GM18519 (cell line): ENCODE results near the gene BNIP3.

ENCODE experiments used
- ATAC-seq: cut with Tn5 transposase; IDR thresholded peaks from one replicate; pipeline ENCODE4 v1.9.1; 2021; ENCODE audit warnings: mild to moderate bottlenecking, moderate library complexity; ENCODE audit not compliant: unreplicated experiment, low FRiP score

BNIP3 gene

GRCh38 chr10:131981429-131982184 is at the start of gene BNIP3:
TSS of gene BNIP3 (minus strand) at chr10:131981923. CDS start at chr10:131981806, 117 bp downstream.
- ATAC-seq, result peak; percentile 84

DNA sequence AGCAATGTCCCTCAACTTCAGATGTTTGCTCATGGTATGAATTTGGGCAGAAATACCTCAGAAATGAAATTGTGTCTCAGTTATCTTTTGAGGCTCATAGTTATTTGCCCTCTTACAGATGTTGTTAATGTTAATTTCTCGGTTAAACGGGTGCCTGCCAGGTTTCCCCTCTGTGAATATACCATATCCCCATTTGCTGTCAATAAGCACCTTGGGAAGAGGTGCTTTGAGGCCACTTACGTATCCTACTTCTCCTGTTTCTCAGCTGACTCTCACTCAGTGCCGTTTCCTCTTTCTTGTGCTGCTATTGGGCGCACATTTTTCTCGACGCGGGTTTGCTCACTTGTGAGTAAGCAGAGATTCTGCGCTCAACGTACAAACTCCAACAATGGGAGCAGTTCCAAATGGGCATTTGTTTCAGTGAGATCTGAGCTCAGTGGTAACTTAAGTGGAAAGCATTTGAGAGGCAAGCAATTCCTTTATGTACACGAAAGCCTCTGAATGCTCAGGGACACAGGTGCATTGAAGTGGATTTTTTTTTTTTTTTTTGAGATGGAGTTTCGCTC is 49.3 kb upstream of the BNIP3 start:
- ATAC-seq, result no peak

- no peak for ATAC-seq
Observed at GRCh38 chr10:132028706-132029105, 47.0 kb upstream of the BNIP3 start.

DNA sequence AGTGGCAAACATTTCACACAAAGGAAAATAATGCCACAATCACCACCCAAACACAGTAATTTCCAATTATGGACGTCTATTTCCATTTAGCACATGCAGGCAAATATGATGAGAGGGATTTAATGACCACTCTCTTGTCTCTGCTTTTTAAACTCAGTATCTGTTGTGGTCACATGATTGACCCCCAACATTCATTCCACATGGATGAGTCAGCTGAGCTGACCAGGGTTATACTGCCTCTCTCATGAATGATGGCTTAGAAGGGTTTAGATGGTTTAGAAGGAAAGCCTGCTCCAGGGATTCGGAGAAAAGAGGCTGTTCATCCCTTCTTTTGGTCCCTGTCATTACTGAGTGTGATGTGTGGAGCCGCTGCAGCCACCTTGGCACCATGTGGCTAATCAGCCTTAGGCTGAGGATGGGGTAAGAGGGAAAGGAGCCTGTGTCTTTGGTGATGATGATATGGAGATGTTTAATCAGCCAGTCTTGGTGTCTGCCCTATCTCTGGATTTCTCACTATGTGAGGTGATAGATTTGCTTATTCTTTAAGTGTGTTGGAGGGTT is 45.8 kb upstream of the BNIP3 start:
- no peak for ATAC-seq

DNA sequence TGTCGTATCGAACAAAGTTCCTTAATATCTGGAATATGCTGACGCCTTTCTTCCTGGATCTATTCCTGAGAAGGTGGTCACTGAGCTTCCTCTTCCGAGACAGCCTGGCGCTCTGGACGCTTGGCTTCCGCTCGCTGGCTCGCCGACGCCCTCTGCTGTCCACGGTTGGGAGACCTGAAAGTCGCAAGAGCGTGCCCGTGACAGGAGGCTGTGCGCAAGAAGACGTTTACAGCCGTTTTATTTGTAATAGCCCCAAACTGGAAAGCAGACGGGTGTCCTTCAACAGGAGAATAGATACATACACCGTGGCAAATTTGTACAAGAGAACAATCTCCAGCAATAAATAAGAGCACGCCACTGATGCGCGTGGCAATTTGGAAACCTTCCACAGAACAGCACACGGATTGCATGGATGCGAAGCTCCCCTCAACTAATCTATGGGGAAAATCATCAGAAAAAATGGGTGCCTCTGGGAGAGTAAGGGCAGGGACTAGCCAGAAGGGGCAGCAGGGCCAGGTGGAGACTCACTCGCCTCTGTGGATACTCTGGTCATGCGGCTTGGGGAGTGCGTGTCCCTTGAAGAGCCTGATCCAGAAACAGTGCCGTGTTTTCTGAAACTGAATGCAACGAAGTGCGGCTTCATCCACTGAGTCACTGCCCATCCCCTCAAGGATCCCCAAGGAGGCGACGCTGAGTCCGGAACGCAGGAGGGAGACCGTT is 41.5 kb upstream of the BNIP3 start:
- peak; percentile 51 for ATAC-seq

DNA sequence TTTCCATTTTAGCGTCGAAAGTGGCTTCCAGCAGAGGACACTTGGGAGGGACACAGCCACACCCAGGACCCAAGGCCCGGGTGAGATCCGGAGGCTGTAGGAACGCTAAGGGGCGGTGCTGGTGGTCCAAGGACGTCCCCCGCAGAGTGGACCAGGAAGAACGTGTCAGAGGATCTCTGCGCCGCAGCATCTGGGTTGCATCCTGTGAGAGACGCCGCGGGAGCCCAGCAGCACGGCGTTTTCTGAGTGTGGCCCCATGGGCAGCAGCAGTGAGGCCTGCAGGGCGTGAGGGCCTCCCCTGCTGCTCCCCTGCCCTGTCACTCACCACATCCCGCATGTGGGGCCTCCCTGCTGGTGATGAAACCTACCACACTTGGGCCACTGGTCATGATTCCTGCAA is 40.5 kb upstream of the BNIP3 start:
- ATAC-seq, result no peak

DNA sequence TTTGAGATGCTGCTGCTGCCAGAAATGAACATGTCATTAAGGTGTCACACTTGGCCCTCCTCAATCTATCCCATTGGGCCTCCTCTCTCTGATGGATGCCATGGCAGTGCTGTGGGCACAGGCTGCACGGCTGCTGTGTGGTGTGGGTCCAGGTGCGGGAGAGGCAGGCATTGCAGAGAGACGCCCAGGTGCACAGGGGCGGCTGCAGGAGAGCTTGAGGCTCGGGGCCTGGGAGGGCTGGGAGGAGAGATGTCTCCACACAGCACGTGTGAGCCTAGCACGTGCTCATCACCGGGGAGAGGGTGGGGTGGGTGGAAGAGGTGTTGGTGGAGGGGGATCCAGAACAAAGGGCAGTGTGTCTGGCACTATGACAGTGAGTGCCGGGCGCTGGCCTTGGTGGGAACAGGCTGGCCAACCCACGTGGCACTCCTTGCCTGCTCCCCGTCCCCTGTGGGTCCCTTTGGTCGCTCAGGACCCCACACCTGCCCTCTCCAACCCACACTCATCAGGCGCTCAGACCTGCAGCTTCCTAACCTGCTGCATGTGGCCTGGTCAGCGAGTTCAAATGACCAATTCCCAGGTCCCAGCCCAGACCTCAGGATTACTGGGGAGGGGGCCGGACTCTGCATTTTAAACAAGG is 39.9 kb upstream of the BNIP3 start:
- ATAC-seq, result no peak

DNA sequence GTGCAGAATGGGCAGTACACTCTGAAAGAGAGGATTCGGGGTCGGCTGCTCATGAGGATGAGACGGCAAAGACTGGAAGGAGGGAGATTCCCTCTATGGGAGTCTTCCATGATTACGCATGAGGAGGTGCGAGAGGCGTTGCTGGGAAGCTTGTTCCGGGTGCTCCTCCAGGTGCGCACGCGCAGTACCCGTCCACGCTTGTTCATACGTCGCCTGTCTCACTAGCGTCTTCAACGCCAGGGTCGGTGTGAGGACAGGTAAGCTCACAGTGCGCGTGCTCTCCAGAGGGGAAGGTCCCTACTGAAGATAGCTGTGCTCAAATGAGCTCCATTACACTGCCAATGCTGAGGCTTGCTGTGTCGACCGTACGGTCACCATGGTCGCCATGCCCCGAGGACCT is 39.3 kb upstream of the BNIP3 start:
- no peak for ATAC-seq

DNA sequence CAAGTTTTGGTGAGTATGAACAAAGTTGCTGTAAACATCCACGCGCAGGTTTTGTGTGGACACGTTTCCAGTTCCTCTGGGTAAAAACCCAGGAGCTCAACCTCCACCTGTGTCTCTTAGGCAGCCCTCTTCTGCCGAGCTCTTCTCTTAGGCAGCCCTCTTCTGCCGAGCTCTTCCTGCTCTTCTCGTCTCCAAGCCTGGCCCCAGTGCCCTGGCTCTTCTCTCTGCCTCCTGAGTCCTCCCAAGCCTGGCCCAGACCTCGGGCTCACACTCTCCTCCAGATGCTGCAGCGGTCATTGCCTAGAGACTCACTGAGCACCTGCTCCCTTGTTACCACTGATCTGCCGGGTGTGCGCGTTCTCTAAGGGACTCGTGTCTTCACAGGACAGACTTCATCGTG is 38.7 kb upstream of the BNIP3 start:
- ATAC-seq, result no peak

- ATAC-seq, result no peak
Observed at GRCh38 chr10:132019366-132019765, 37.6 kb upstream of the BNIP3 start.

- no peak for ATAC-seq
Observed at GRCh38 chr10:132018446-132018845, 36.7 kb upstream of the BNIP3 start.

- no peak for ATAC-seq
Observed at GRCh38 chr10:132016514-132016913, 34.8 kb upstream of the BNIP3 start.

- ATAC-seq, result no peak
Observed at GRCh38 chr10:132011445-132011844, 29.7 kb upstream of the BNIP3 start.

DNA sequence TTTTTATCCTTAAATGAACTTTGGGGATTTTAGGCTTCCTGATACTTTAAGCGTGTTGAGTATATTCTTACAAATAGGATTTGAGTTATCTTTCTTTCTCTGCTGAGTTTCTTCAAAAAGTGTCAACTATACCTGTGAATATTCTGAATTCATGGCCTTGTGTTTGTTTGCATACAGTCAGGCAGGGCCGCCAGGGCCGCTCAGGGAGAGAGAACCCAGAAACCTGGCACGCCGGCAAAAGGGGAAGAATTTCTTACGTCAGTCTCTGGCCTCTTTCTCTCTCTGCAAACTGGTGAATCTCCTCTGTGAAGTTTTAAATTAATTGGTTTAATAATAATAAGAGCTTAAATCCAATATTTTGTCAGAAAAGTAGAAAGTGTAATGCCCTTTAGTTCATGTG is 29.3 kb upstream of the BNIP3 start:
- no peak for ATAC-seq

GRCh38 chr10:132010483-132010882 is 28.8 kb upstream of the BNIP3 start:
- no peak for ATAC-seq

DNA sequence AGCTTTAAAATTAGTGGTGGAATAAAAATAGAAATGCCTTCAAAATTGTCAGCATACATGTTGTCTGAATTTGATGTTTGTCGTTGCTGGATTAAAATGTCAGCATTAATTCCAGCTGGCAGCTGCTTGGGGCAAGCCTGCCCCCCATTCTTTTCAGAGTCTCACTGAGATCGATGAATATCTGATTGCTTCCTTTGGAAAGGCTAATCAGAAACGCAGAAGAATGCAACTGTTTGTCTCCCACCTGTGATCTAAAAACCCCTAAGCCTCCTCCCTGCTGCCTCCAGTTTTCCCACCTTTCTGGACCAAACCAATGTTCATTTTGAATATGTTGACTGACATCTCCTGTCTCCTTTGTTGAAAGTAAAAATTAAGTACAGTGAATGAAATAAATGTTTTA is 27.9 kb upstream of the BNIP3 start:
- no peak for ATAC-seq

DNA sequence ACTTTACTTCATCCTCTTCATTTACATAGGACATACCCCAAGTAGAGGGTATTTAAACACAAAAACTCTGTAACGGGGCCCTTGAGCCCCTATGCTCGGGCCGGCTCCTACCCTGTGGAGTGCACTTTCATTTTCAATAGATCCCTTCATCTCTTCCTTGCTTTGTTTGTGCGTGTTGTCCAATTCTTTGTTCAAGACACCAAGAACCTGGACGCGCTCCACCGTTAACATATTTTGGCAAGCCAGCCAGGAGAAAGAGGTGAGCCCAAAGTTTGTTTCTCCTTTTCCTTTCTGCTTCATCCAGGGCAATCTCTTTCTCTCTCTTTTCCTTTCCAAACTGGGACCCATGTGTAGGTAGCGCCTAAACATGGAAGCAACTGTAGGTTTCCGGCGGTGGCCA is 26.0 kb upstream of the BNIP3 start:
- ATAC-seq, result no peak

DNA sequence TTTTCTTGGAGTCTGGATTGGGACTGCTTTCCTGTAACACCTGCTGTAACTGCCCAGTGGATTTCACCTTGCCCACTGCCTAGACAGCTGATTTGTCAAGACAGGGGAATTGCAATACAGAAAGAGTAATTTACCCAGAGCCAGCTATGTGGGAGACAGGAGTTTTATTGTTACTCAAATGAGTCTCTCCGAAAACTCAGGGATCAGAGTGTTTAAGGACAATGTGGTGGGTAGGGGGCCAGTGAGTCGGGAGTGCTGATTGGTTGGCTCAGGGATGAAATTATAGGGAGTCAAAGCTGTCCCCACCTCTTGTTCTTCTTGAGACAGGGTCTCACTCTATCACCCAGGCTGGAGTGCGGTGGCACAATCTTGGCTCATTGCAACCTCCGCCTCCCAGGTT is 25.2 kb upstream of the BNIP3 start:
- ATAC-seq, result no peak

- no peak for ATAC-seq
Observed at GRCh38 chr10:132005147-132005546, 23.4 kb upstream of the BNIP3 start.

DNA sequence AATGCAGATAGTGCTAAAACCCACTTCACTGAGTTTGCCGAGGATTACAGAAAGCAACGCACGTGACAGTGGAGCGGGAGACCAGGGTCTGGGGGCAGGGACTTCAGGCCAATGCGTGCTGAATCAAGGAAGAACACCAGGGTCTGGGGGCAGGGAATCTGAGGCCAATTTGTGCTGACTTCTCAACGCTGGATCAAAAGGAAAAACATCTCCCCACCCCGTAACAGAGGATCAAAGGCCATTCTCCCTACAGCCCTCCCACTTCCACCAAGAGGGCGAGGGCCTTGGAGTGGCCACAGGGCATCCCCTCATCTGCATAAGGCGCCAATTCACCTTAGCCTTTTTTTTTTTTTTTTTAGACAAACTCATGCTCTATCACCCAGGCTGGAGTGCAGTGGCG is 22.3 kb upstream of the BNIP3 start:
- ATAC-seq, result no peak
